GM11168 (cell line): ENCODE measurements around the gene SH2D5.

Experiments used
- in situ Hi-C: fragments of 300-500 bp; cut with MboI; formaldehyde crosslinking; loops from one replicate; pipeline ENCODE4 v1.12.0; 2022; ENCODE audit warnings: low sequenced_read_pairs; ENCODE audit not compliant: unreplicated experiment

SH2D5 gene

DNA sequence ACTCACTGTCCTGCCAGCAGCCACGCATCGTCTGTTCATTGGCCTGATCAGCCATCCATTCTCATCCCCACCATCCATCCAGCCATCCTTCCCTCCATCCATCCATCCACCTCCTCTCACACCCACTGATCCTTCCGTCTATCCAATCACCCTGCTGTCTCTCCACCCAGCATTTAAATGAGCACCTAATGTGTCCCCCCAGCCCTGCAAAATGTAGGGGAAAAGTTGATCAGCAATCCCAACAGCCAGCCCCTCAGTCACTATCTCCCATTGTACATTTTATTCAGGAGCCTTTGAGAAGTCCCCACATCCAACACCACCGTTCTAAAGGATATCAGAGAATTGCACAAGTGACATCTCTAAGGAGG lies 60.3 kb downstream of the SH2D5 start:
- in situ Hi-C loops: no loop called here

DNA sequence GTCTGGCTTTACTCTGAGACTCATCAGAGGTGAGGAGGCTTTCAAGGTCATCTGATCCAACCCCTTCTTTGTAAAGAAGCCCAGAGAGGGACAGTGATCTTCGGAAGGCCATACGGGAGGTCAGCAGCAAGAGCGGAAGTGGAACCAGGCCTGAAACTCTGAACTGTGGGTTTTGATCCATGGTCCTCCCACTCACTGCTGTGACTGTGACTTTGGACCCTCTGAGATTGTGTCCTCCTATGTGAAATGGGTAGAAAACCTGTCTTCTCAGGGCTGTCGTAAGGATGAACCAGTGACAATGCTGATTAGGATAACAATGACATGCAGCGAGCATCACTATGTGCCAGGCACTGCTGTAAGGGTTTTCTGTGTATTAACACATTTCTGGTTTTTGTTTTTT lies 61.6 kb downstream of the SH2D5 start:
- in situ Hi-C loops: no loop called here
